ENCODE results near the gene PKP1.

Gene PKP1

DNA sequence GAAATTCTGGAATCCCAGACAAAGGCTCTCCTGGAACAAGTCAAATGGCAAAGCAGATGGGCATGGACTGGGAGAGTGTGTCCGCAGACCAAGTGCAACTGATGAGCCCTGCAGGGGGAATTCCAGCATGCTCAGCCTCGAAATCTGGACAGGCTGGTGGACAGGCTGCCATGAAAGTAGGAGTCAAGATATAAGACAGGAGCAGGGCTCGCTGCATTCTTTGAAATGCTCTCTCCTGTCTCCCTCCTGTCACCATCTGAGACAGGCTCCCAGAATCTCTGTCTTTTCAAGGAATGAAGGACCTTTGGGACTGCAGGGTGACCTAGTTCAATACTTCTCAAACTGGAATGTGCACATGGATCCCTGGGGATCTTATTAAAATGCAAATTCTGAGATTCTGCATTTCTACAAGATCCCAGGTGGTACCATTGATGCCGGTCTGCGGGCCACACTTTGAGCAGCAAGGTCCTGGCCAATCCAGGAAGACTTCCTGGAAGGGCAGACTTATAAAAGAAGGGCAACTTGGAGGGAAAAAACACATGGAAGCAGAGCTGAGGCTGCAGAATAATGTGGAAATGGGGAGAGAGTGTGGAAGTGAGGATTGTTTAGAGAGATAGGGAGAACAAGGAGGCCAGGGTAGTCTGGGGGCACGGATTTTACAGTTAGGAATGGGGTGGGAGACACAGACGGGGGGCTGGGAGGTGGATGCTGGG, 64.3 kb downstream of the PKP1 start (continued):
- TF ChIP-seq, protein P1, sequence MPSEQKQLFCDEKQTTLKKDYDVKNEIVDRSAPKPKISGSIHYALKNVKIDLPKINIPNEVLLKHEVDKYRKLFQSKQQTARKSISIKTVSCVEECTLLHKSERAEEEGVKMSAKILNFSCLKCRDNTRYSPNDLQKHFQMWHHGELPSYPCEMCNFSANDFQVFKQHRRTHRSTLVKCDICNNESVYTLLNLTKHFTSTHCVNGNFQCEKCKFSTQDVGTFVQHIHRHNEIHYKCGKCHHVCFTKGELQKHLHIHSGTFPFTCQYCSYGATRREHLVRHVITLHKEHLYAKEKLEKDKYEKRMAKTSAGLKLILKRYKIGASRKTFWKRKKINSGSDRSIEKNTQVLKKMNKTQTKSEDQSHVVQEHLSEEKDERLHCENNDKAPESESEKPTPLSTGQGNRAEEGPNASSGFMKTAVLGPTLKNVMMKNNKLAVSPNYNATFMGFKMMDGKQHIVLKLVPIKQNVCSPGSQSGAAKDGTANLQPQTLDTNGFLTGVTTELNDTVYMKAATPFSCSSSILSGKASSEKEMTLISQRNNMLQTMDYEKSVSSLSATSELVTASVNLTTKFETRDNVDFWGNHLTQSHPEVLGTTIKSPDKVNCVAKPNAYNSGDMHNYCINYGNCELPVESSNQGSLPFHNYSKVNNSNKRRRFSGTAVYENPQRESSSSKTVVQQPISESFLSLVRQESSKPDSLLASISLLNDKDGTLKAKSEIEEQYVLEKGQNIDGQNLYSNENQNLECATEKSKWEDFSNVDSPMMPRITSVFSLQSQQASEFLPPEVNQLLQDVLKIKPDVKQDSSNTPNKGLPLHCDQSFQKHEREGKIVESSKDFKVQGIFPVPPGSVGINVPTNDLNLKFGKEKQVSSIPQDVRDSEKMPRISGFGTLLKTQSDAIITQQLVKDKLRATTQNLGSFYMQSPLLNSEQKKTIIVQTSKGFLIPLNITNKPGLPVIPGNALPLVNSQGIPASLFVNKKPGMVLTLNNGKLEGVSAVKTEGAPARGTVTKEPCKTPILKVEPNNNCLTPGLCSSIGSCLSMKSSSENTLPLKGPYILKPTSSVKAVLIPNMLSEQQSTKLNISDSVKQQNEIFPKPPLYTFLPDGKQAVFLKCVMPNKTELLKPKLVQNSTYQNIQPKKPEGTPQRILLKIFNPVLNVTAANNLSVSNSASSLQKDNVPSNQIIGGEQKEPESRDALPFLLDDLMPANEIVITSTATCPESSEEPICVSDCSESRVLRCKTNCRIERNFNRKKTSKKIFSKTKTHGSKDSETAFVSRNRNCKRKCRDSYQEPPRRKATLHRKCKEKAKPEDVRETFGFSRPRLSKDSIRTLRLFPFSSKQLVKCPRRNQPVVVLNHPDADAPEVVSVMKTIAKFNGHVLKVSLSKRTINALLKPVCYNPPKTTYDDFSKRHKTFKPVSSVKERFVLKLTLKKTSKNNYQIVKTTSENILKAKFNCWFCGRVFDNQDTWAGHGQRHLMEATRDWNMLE (tag by site-specific recombination; conservative IDR thresholded peaks at IDR 0.05; ENCODE audit: low read depth) = no peak
- TF ChIP-seq SETDB1 (IDR thresholded peaks at IDR 0.05; ENCODE audit: insufficient read length, low read length) (no peak), ZNF521 (tag by site-specific recombination; IDR thresholded peaks at IDR 0.05) (no peak)

DNA sequence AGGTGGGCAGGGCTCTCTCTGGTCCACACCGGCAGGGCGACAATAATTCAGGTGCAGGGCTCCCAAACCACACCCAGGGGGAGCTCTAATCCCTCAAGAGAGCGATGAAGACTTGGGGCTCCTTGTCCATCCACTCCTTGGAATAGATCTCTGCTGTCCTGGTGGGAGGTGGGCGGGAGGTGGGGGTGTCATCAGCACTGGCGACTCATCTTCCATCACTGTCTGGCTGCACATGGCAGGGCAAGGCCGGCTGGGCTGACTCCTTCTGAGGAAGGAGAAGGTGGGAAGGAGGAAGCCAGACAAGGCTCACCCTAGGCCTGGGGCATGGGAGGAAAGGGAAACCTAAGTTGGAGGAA, 64.9 kb downstream of the PKP1 start:
- CTCF ChIA-PET = interaction anchor here (0.6 to 4.8 kb wide), 26 partner anchors 11 to 170 kb away, joined by 3 to 70 read pairs (median 4); no protein-coding TSS in a partner anchor
- no peaks in the 10 kb centered on the region for H3K9me3 ChIP-seq (ENCODE audit: control insufficient read depth, insufficient read depth, low read depth, low read length)
- no peaks in the 10 kb centered on the region for H3K36me3 ChIP-seq (ENCODE audit: control insufficient read depth in 2 of 2, insufficient read depth in 1 of 2, low read length in 2 of 2)
- POLR2A ChIA-PET = no interaction called here
- H3K27ac ChIP-seq (ENCODE audit: extremely low read depth, low read depth, low read length) = no peak overlapping the region
- no peaks in the 10 kb centered on the region for H3K4me1 ChIP-seq (ENCODE audit: control insufficient read depth, insufficient read depth, low read length)
- H3K4me3 ChIP-seq (ENCODE audit: low read depth, low read length) = no peak overlapping the region
- TF ChIP-seq ZNF610 (tag by site-specific recombination; IDR thresholded peaks at IDR 0.05; ENCODE audit: borderline replicate concordance) (no peak), ZNF416 (tag by site-specific recombination; IDR thresholded peaks at IDR 0.05) (no peak), ZNF292 (tag by site-specific recombination; IDR thresholded peaks at IDR 0.05; ENCODE audit: borderline replicate concordance, low read depth) (no peak), ZBTB48 (tag by site-specific recombination; IDR thresholded peaks at IDR 0.05) (no peak), ZFHX2 (tag by site-specific recombination; conservative IDR thresholded peaks at IDR 0.05) (peak; percentile 83), HOXD13 (CRISPR knock-in tag; IDR thresholded peaks at IDR 0.05; ENCODE audit: borderline replicate concordance) (no peak), GFI1B (tag by site-specific recombination; IDR thresholded peaks at IDR 0.05) (no peak), ZBTB21 (tag by site-specific recombination; IDR thresholded peaks at IDR 0.05) (no peak), EGR2 (tag by site-specific recombination; IDR thresholded peaks at IDR 0.05; ENCODE audit: low read depth) (peak; percentile 88), ZNF548 (tag by site-specific recombination; IDR thresholded peaks at IDR 0.05) (no peak), ZNF274 (IDR thresholded peaks at IDR 0.05; ENCODE audit: low read length) (no peak), ZNF274 (tag by site-specific recombination; IDR thresholded peaks at IDR 0.05; ENCODE audit: borderline replicate concordance) (no peak), ZNF19 (tag by site-specific recombination; IDR thresholded peaks at IDR 0.05; ENCODE audit: low read depth) (no peak)
- TF ChIP-seq, protein P2, sequence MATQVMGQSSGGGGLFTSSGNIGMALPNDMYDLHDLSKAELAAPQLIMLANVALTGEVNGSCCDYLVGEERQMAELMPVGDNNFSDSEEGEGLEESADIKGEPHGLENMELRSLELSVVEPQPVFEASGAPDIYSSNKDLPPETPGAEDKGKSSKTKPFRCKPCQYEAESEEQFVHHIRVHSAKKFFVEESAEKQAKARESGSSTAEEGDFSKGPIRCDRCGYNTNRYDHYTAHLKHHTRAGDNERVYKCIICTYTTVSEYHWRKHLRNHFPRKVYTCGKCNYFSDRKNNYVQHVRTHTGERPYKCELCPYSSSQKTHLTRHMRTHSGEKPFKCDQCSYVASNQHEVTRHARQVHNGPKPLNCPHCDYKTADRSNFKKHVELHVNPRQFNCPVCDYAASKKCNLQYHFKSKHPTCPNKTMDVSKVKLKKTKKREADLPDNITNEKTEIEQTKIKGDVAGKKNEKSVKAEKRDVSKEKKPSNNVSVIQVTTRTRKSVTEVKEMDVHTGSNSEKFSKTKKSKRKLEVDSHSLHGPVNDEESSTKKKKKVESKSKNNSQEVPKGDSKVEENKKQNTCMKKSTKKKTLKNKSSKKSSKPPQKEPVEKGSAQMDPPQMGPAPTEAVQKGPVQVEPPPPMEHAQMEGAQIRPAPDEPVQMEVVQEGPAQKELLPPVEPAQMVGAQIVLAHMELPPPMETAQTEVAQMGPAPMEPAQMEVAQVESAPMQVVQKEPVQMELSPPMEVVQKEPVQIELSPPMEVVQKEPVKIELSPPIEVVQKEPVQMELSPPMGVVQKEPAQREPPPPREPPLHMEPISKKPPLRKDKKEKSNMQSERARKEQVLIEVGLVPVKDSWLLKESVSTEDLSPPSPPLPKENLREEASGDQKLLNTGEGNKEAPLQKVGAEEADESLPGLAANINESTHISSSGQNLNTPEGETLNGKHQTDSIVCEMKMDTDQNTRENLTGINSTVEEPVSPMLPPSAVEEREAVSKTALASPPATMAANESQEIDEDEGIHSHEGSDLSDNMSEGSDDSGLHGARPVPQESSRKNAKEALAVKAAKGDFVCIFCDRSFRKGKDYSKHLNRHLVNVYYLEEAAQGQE (tag by site-specific recombination; IDR thresholded peaks at IDR 0.05) = no peak
- TF ChIP-seq, protein P3, sequence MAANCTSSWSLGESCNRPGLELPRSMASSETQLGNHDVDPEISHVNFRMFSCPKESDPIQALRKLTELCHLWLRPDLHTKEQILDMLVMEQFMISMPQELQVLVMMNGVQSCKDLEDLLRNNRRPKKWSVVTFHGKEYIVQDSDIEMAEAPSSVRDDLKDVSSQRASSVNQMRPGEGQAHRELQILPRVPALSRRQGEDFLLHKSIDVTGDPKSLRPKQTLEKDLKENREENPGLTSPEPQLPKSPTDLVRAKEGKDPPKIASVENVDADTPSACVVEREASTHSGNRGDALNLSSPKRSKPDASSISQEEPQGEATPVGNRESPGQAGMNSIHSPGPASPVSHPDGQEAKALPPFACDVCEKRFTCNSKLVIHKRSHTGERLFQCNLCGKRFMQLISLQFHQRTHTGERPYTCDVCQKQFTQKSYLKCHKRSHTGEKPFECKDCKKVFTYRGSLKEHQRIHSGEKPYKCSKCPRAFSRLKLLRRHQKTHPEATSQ (tag by site-specific recombination; IDR thresholded peaks at IDR 0.05) = no peak
- TF ChIP-seq, protein P4, sequence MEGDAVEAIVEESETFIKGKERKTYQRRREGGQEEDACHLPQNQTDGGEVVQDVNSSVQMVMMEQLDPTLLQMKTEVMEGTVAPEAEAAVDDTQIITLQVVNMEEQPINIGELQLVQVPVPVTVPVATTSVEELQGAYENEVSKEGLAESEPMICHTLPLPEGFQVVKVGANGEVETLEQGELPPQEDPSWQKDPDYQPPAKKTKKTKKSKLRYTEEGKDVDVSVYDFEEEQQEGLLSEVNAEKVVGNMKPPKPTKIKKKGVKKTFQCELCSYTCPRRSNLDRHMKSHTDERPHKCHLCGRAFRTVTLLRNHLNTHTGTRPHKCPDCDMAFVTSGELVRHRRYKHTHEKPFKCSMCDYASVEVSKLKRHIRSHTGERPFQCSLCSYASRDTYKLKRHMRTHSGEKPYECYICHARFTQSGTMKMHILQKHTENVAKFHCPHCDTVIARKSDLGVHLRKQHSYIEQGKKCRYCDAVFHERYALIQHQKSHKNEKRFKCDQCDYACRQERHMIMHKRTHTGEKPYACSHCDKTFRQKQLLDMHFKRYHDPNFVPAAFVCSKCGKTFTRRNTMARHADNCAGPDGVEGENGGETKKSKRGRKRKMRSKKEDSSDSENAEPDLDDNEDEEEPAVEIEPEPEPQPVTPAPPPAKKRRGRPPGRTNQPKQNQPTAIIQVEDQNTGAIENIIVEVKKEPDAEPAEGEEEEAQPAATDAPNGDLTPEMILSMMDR (tag by site-specific recombination; IDR thresholded peaks at IDR 0.05) = peak; percentile 70
- TF ChIP-seq, protein P1 (tag by site-specific recombination; conservative IDR thresholded peaks at IDR 0.05; ENCODE audit: low read depth) = no peak

Measured in HEK293 (cell line).